ENCODE results near the gene CASQ2. TPM values are rescaled to one million over a fixed set of nuclear protein-coding genes. Genes with fewer than 3 reads are reported as not detected.

CASQ2 gene
- total and polyA plus RNA-seq, 2 donors (not counting 1 experiment from before 2014, with no cell fraction given): not detected

- Histone ChIP-seq H3K4me2 (replicated peaks; ENCODE audit: low read depth, low read length, poor library complexity, severe bottlenecking) (no peak overlapping the region), H2AFZ (ENCODE audit: insufficient read depth, low read depth, low read length, poor library complexity, severe bottlenecking) (no peak overlapping the region), H3K27me3 (replicated peaks in 1 of 4; ENCODE audit: control extremely low read depth in 1 of 4, control insufficient read depth in 3 of 4, insufficient read depth in 4 of 4, low read length in 3 of 4) (no peaks in the 10 kb centered on the region), H3K79me2 (ENCODE audit: control insufficient read depth, insufficient read depth, low read length) (no peaks in the 10 kb centered on the region), H3K9me3 (ENCODE audit: control extremely low read depth in 1 of 3, control insufficient read depth in 2 of 3, insufficient read depth in 1 of 3, low read length in 2 of 3) (no peaks in the 10 kb centered on the region), H4K20me1 (ENCODE audit: control insufficient read depth, insufficient read depth, low read length, poor library complexity, severe bottlenecking) (no peaks in the 10 kb centered on the region), H3K36me3 (replicated peaks in 1 of 2; ENCODE audit: control extremely low read depth in 1 of 2, control insufficient read depth in 1 of 2, extremely low read depth in 1 of 2, insufficient read depth in 2 of 2, low read length in 1 of 2) (no peaks in the 10 kb centered on the region), H3K4me1 (ENCODE audit: control insufficient read depth in 2 of 2, insufficient read depth in 2 of 2, low read length in 2 of 2) (no peaks in the 10 kb centered on the region), H3K27ac (ENCODE audit: low read length in 2 of 2) (no peak overlapping the region), H3K4me3 (ENCODE audit: control extremely low read depth in 1 of 5, extremely low read depth in 1 of 5, insufficient read depth in 1 of 5, low read depth in 2 of 5, low read length in 4 of 5) (no peak overlapping the region), H3K9ac (ENCODE audit: low read length) (no peak overlapping the region)
- WGBS (ENCODE audit: insufficient coverage): 31% methylated on average over 12 of the region's 14 CpGs
- DNase-seq (no peak), ATAC-seq (ENCODE audit: low read depth) (no peak)
- no peak overlapping the region for H3K4me3 Mint-ChIP-seq
- H3K27ac Mint-ChIP-seq: no peak overlapping the region
- ChIA-PET POLR2A (no interaction called here), CTCF (no interaction called here)
- H3K4me1 Mint-ChIP-seq: no peaks in the 10 kb centered on the region
- no peaks in the 10 kb centered on the region for H3K27me3 Mint-ChIP-seq
- no peak for TF ChIP-seq EZH2 (IDR thresholded peaks at IDR 0.05; ENCODE audit: borderline replicate concordance, insufficient read depth, low read depth, low read length, poor library complexity, severe bottlenecking)
- TF ChIP-seq CTCF (IDR thresholded peaks at IDR 0.05): no peak
- intact Hi-C loops (cut with micrococcal nuclease): no loop called here
- H3K9me3 Mint-ChIP-seq (ENCODE audit: insufficient read depth): no peaks in the 10 kb centered on the region
These were observed 97.9 kb downstream of the CASQ2 start for GRCh38 chr1:115670476-115671175.

DNA sequence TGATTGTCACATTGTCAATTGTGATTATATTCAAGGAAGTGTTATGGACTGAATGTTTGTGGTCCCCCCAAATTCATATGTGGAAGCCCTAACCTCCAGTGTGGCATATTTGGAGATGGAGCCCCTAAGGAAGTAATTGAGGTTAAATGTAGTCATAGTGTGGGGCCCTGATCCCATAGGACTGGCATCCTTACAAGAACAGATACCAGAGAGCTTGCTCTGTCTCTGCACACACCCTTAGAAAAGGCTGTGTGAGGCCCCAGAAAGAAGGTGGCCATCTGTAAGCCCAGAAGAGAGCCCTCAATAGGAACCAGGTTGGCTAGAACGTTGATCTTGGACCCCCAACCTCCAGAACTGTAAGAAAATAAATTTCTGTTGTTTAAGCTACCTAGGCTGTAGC is 98.6 kb downstream of the CASQ2 start:
- no peak overlapping the region for H3K27ac Mint-ChIP-seq
- ChIA-PET CTCF (no interaction called here), POLR2A (no interaction called here)
- Histone ChIP-seq H3K27ac (ENCODE audit: low read length in 2 of 2) (no peak overlapping the region), H4K20me1 (ENCODE audit: control insufficient read depth, insufficient read depth, low read length, poor library complexity, severe bottlenecking) (no peaks in the 10 kb centered on the region), H2AFZ (ENCODE audit: insufficient read depth, low read depth, low read length, poor library complexity, severe bottlenecking) (no peak overlapping the region), H3K9ac (ENCODE audit: low read length) (no peak overlapping the region), H3K4me1 (ENCODE audit: control insufficient read depth in 2 of 2, insufficient read depth in 2 of 2, low read length in 2 of 2) (no peaks in the 10 kb centered on the region), H3K79me2 (ENCODE audit: control insufficient read depth, insufficient read depth, low read length) (no peaks in the 10 kb centered on the region), H3K9me3 (ENCODE audit: control extremely low read depth in 1 of 3, control insufficient read depth in 2 of 3, insufficient read depth in 1 of 3, low read length in 2 of 3) (no peaks in the 10 kb centered on the region), H3K27me3 (replicated peaks in 1 of 4; ENCODE audit: control extremely low read depth in 1 of 4, control insufficient read depth in 3 of 4, insufficient read depth in 4 of 4, low read length in 3 of 4) (no peaks in the 10 kb centered on the region), H3K36me3 (replicated peaks in 1 of 2; ENCODE audit: control extremely low read depth in 1 of 2, control insufficient read depth in 1 of 2, extremely low read depth in 1 of 2, insufficient read depth in 2 of 2, low read length in 1 of 2) (no peaks in the 10 kb centered on the region), H3K4me3 (ENCODE audit: control extremely low read depth in 1 of 5, extremely low read depth in 1 of 5, insufficient read depth in 1 of 5, low read depth in 2 of 5, low read length in 4 of 5) (no peak overlapping the region), H3K4me2 (replicated peaks; ENCODE audit: low read depth, low read length, poor library complexity, severe bottlenecking) (no peak overlapping the region)
- H3K9me3 Mint-ChIP-seq (ENCODE audit: insufficient read depth): no peaks in the 10 kb centered on the region
- H3K27me3 Mint-ChIP-seq: no peaks in the 10 kb centered on the region
- WGBS (ENCODE audit: insufficient coverage): no CpG with 5 or more reads among the region's 1 CpG
- no peaks in the 10 kb centered on the region for H3K4me1 Mint-ChIP-seq
- no peak for DNase-seq
- no peak for ATAC-seq (ENCODE audit: low read depth)
- no peak overlapping the region for H3K4me3 Mint-ChIP-seq
- intact Hi-C loops (cut with micrococcal nuclease): no loop called here
- no peak for TF ChIP-seq CTCF (IDR thresholded peaks at IDR 0.05)
- TF ChIP-seq EZH2 (IDR thresholded peaks at IDR 0.05; ENCODE audit: borderline replicate concordance, insufficient read depth, low read depth, low read length, poor library complexity, severe bottlenecking): no peak
